NCI-H1092 treated with DMSO at 0.1 percent for 48 hours (cell line): ENCODE measurements around the gene ADAMTS2.

ENCODE experiments used
- DNase-seq: peaks from one replicate; lab custom pipeline; 2025; lab: John Stamatoyannopoulos, UW

Gene ADAMTS2

GRCh38 chr5:179194201-179194910 is 150.9 kb downstream of the ADAMTS2 start:
- DNase-seq: no peak

- DNase-seq: no peak
These were observed 151.5 kb downstream of the ADAMTS2 start for GRCh38 chr5:179193746-179194145.

GRCh38 chr5:179192891-179193470 is 152.3 kb downstream of the ADAMTS2 start:
- no peak for DNase-seq

GRCh38 chr5:179192185-179192890 is 152.9 kb downstream of the ADAMTS2 start:
- DNase-seq: no peak

DNA sequence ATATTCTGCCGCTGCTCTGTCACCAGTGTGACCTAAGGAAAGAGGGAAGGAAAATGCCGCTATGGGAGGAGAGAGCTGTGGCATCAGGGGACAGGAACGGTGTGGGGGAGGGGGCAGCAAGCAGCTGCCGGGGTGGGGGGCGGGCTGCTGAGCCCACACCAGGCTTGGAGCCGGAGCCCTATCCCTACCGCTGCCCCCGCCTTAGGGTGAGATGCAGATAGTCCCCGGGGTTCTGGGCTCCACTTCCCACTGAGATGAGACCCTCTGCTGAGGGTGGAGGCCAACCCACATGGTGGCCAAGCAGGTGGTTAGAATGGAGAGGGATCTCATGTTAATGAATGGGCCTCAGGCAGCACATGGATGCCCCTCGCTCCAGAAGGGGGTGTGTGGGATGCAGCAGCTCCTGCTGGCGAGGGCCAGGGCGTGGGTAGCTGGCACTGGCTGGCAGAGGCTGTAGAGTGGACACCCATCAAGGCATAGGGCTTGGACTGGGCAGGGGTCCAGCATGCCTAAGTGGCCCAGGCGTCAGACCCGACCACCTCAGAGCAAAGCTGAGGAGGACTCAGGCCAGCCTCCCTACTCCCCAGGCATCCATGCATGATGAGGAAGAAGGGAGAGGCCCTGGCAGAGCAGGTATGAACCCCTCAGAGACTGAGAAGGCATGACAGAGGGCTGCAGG is 153.6 kb downstream of the ADAMTS2 start:
- DNase-seq: no peak

- no peak for DNase-seq
These were observed 154.3 kb downstream of the ADAMTS2 start for GRCh38 chr5:179190851-179191505.

GRCh38 chr5:179188636-179189035 is 156.6 kb downstream of the ADAMTS2 start:
- DNase-seq: no peak

DNA sequence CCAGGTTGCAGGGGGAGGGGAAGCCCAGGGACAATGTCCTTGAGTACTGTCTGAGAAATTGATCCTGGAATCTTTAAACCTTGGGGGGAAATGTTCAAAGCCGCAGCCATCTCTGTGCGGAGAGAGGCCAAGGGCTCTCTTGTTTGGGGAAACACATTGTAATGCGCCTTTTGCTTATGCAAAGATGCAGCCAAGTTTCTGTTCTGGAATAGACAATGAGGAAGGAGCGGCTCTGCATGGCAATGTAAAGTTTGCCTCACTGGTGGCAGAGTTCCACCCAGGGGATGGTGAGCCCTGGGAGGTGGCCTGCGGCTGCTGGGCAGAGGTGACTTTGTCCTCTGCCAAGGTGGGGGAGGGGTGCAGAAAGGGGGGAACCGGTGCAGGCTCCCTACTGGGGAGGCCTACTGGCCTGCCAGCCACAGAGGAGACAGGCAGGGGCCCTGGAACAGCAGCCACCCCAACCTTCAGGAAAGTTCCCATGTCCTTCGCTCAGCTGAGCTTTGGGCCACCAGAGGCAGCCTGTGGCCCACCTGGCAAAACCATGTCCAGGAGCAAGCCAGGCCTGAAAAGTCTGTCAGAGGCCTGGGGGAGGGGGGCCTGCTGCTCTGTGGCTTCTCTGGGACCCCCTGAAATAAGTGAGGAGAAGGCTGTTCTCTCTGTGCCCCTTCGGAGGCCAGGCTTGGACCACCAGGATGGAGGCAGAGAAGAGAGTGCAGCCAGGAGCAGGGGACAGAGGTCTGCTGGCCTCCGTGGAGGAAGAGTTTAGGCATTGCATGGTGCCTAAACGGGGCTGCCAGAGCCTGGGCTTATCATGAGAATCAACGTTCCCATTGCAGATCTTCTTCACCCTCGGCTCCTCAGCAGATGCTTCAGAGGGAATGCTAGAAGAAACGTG is 157.3 kb downstream of the ADAMTS2 start:
- no peak for DNase-seq

GRCh38 chr5:179187229-179187678 is 158.0 kb downstream of the ADAMTS2 start:
- DNase-seq: no peak

DNA sequence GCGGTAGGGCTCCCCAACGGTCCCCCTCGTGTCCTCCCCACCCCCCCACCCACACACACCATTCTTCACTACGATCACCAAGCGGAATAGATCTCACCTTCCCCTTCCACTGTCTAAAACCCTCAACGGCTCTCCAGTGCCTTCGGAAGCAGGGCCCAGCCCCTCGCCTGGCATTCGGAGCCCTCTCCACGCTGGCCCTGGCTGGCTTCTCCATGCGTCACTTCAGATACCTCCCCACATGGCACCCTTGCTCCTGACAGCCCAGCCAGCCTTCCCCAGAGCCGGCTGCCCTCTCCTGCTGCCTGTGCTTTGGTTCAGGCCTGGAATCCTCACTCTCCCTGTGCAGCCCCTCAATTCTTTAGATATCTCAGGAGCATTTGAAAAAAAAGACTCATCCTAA is 158.5 kb downstream of the ADAMTS2 start:
- no peak for DNase-seq

GRCh38 chr5:179185941-179186411 is 159.3 kb downstream of the ADAMTS2 start:
- DNase-seq: no peak

GRCh38 chr5:179185256-179185940 is 159.9 kb downstream of the ADAMTS2 start:
- no peak for DNase-seq

- no peak for DNase-seq
These were observed 160.7 kb downstream of the ADAMTS2 start for GRCh38 chr5:179184521-179185050.

GRCh38 chr5:179183481-179183880 is 161.8 kb downstream of the ADAMTS2 start:
- DNase-seq: no peak

DNA sequence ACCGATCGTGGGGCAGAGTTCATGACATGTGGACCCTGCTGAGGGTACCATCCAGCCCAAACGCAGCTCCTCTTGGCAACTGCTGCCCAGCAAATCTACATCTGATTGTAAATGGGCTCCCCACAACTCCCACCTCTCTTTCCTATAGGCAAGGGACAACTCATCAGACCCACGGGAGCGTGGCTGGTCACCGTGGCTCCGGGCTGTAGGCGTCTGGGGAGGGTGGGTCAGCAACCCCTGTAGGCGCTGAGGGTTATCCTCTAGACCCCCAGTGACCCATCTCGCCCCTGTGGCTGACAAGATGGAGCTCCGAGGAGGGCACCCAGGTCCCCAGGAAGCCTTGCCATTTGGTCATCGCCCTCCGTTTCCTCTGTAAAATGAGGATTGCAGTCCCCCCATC is 162.7 kb downstream of the ADAMTS2 start:
- DNase-seq: no peak

GRCh38 chr5:179181988-179182387 is 163.3 kb downstream of the ADAMTS2 start:
- DNase-seq: no peak

GRCh38 chr5:179180921-179181645 is 164.2 kb downstream of the ADAMTS2 start:
- DNase-seq: no peak

DNA sequence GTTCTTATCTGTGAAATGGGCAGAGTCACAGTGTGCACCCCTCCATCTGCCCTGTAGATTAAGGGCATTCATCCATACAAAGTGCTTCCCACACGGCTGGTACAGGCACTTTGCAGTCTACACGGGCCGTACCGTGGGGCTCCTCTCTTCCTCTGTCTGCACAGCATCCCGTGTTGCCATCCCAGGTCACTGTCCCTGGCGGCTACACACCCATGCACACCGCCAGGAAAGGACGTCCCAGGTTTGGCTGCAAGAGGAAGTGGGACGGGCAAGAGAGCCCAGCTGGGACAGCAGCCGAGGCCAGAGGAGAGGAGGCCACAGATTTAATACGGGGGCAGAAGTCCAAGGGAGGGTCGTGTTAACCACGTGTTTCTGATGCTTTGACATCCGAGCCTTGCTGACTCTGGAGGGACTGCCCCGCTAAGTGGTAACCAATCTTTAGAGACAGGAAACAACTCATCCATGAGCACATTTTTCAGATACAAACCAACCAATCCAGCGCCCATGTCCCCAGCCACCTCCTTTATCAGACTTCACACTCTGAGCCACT is 165.1 kb downstream of the ADAMTS2 start:
- DNase-seq: no peak
